GM18520 (cell line): ENCODE data around the gene PTPRF.
A peak's percentile ranks its signal among the peaks of the same experiment; 100 is the strongest.
"Not testable (repeated sequence)": the region's sequence is repeated elsewhere in the genome, so short reads cannot be mapped to it uniquely, and the experiment has no call there.

Source experiments
- ATAC-seq: cut with Tn5 transposase; IDR thresholded peaks from one replicate; pipeline ENCODE4 v1.9.1; 2021; ENCODE audit not compliant: unreplicated experiment

Gene PTPRF

DNA sequence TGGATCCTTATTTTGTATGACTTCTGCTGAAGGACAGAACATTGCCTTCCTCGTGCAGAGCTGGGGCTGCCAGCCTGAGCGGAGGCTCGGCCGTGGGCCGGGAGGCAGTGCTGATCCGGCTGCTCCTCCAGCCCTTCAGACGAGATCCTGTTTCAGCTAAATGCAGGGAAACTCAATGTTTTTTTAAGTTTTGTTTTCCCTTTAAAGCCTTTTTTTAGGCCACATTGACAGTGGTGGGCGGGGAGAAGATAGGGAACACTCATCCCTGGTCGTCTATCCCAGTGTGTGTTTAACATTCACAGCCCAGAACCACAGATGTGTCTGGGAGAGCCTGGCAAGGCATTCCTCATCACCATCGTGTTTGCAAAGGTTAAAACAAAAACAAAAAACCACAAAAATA is 91.8 kb downstream of the PTPRF start:
- ATAC-seq = no peak

DNA sequence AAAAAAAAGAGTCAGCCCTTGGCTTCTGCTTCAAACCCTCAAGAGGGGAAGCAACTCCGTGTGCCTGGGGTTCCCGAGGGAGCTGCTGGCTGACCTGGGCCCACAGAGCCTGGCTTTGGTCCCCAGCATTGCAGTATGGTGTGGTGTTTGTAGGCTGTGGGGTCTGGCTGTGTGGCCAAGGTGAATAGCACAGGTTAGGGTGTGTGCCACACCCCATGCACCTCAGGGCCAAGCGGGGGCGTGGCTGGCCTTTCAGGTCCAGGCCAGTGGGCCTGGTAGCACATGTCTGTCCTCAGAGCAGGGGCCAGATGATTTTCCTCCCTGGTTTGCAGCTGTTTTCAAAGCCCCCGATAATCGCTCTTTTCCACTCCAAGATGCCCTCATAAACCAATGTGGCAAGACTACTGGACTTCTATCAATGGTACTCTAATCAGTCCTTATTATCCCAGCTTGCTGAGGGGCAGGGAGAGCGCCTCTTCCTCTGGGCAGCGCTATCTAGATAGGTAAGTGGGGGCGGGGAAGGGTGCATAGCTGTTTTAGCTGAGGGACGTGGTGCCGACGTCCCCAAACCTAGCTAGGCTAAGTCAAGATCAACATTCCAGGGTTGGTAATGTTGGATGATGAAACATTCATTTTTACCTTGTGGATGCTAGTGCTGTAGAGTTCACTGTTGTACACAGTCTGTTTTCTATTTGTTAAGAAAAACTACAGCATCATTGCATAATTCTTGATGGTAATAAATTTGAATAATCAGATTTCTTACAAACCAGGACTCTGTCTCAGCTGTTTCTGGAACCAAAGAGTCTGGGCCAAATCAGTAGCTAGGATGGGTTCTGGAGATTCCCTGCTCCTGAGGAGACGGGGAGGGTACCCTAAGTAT is 92.5 kb downstream of the PTPRF start:
- no peak for ATAC-seq

GRCh38 chr1:43625063-43625780 is 94.5 kb downstream of the PTPRF start:
- ATAC-seq = no peak

DNA sequence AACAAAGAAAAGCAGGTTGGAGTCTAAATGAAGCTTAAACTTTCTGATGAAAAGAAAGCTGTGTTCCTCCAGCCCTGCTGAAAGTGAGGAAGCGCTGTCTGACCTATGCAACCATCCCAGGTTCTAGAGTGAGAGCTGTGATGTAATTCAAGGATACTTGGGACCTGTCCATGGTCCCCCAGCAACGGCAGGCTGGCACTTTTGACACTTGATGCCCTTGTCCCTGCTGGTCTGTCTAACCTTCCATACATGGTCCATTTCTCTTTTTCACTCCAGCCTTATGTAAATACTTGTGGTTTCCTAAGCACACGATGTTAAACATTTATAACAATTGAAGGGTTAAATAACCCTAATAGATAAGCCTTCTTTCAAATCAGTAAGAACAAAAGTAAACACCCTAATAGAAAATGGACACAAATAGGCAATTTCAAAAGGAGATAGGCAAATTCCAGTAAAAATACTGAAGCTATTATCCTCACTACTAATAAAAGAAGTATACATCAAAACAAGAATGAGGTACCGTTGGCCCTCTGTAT is 101.5 kb downstream of the PTPRF start:
- ATAC-seq = no peak

DNA sequence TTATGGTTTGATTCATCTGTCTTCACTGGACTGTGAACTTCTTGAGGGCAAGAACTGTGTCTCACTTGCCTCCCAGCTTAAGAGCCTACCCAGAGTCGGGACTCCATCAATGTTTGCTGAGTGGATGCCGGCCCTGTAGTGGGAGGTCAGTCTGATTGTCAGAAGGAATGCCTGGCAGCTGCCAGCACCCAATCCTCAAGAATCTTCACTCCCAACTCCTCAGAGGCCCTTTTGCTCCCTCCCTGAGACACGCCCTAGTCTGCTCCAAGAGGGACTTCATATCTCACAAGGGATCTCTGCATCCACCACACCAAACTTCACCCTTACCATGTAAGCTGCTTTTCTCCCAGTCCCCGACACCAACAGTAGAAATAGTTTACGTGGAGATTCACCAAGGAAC is 104.0 kb downstream of the PTPRF start:
- ATAC-seq = no peak

DNA sequence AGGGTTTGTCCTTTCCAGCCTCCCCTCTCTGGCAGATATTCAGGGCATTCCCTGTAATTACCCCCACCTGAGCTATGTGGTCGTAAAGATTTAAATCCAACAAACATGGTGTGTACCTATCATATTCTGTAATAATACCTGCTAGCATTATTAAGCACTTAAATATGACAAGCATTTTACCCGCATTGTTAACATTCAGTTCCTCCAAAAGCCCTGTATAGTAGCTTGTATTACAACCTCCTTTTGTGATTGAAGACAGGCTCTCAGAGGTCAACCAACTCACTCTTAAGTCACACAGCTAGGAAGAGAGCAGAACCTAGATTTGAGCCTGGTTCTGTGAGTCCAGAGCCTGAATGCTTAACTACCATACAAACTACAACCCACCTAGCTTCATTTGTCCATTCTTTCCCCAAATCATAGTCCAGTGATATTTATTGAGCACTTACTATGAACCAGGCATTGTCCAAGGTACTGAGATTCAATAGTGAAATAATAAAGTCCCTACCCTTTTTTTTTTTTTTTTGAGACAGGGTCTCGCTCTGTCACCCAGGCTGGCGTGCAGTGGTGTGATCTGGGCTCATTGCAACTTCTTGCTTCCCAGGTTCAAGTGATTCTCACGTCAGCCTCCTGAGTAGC is 105.4 kb downstream of the PTPRF start:
- ATAC-seq = no peak

DNA sequence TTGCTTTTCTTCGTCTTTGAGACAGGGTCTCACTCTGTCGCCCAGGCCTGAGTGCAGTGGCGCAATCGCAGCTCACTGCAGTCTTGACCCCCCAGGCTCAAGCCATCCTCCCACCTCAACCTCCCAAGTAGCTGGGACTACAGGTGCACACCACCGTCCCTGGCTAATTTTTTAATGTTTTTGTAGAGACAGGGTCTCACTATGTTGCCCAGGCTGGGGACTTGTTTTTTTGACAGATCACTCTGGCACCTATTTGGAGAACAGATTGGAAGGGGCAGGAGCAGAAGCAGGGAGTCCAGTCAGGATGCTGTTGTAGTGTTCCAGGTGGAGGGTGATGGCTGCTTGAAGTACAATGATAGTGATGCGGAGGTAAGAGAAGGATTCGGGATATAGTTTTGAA is 106.6 kb downstream of the PTPRF start:
- ATAC-seq = no peak

DNA sequence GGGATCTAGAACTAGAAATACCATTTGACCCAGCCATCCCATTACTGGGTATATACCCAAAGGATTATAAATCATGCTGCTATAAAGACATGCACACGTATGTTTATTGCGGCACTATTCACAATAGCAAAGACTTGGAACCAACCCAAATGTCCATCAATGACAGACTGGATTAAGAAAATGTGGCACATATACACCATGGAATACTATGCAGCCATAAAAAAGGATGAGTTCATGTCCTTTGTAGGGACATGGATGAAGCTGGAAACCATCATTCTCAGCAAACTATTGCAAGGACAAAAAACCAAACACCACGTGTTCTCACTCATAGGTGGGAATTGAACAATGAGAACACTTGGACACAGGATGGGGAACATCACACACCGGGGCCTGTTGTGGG is 107.7 kb downstream of the PTPRF start:
- ATAC-seq = not testable (repeated sequence)

DNA sequence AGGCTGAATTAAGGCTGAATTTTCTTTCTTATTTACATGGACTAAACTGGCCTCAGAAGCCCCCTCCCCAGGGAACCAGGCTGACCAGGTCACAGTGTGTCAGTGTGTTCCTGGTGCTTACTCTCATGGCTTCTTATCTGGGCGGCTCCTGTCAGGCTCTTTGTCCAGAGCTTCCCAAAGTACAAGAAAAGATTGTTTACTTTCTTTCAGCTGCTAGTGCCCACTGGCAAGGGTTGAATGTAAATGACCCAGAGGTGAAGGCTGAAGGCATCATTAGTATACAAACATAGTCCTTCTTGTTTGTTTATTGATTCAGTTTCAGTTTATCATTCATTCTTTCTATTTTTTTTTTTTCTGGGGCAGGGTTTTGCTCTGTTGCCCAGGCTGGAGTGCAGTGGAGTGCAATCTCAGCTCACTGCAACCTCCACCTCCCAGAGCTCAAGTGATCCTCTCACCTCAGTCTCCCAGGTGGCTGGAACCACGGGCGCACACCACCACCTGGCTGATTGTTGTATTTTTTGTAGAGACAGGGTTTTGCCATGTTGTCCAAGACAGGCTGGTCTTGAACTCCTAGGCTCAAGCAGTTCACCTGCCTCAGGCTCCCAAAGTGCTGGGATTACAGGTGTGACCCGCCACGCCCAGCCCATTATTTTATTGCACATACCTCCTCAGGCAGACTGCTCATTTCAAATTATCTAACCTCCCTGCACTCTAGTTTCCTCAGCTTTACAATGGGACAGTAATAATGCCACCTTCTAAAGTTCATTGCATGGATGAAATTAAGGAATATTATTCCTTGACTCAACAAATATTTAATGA is 109.5 kb downstream of the PTPRF start:
- ATAC-seq = no peak

DNA sequence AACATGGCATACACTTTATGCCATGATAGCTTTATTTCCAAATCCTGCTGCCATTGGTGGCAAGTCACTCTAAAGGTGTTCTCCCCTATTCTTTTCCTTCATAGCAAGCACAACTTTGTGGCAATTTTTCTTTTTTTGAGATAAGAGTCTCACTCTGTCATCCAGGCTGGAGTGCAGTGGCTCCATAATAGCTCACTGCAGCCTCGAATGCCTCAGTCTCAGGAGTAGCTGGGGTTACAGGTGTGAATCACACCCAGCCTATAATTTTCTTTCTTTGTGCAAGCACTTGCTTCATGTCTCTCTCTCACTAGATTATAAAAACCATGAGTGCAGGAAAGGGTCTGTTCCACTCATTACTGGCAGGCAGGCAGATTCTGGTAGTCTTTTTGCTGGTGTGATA is 113.9 kb downstream of the PTPRF start:
- no peak for ATAC-seq

DNA sequence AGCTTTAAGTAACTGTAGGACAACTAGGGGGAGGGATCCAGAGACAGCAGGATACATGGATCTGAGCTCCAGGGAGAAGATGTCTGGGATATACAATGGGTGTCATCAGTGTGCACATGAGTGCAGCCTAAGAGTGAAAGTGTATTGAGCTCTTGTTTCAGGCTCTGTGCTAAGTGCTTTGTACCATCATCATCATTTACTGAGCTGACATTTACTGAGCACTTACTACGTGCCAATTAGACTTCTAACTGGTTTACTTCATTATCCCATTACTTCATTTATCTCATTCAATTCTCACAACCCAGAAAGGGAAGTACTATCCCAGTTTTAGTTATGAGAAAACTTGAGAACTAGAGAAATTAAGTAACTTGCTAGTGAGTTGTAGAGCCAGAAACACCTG is 114.8 kb downstream of the PTPRF start:
- no peak for ATAC-seq

- ATAC-seq = not testable (repeated sequence)
These were observed 116.6 kb downstream of the PTPRF start for GRCh38 chr1:43647331-43647730.

DNA sequence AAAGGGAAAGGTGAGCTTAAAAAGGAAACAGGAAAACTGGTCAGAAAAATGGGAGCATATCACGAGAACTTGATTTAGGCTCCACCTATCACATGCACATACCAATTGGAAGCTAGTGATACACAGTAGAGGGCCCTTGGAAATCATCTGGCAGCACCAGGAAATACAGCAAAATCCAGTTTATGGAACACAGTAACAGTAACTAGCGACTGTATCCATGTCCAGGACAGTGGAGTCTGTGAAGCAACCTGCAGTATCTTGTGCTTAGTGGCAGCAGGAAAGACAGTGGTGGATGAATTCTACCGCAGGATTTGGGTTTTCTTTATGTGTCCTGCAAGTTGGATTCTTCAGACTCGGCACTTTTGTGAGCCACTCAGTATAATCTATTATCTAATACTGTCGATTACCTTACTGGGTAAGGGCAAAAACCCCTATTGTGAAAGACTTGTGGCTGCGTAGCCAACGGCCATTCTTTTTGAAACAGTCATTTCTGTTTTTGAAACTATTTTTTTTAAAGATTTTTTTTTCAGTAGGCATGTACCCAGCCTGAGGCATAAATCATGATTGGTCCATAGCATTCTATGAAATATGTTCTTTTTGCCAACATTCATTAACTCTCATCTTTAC is 117.7 kb downstream of the PTPRF start:
- ATAC-seq = no peak

- ATAC-seq = no peak
These were observed 118.3 kb downstream of the PTPRF start for GRCh38 chr1:43648876-43649477.

- peak; percentile 41 for ATAC-seq
These were observed 119.8 kb downstream of the PTPRF start for GRCh38 chr1:43650310-43651085.

- no peak for ATAC-seq
These were observed 120.5 kb downstream of the PTPRF start for GRCh38 chr1:43651188-43651587.

DNA sequence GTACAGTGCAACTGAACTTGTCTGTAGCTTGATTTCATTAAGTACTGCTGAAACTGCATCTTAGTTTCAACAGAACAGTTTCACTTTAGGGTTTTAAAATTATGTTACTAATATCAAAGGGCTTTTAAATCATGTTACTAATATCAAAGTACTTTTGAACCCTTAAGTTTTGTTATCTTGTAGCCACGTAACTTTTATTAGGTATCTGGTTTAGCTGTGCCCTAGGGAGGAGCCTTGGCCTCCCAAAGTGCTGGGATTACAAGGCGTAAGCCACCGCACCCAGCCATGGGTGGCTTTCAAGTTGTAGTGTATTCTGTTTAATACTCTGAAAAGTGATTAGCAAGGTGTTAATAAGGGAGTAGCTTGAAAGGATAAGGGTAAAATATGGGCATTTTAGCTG is 121.2 kb downstream of the PTPRF start:
- no peak for ATAC-seq

- no peak for ATAC-seq
These were observed 122.7 kb downstream of the PTPRF start for GRCh38 chr1:43653339-43653738.

GRCh38 chr1:43653893-43654292 is 123.2 kb downstream of the PTPRF start:
- ATAC-seq = no peak
